ENCODE data around the gene RALGPS1.
A peak's percentile ranks its signal among the peaks of the same experiment; 100 is the strongest.

The RALGPS1 gene

DNA sequence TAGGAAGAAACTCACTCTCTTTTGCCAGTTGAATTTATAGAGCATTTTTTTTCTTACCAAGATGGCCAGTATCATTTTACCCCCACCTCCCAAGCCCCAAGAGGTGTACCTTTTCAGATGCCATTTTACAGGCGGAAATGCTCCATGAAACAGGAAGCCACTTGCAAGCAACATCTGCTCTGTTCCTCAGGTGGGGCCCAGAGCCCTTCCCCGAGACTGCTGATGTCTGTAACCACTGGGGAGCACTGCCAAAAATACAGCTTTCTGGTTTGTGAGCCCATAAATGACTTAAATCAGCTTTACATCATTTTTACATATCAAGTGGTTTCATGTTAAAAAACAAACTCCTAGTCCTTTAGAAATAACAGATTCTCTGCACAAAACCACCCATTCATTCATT lies 307.1 kb downstream of the RALGPS1 start:
- DNase-seq (ENCODE audit: low read depth in 2 of 2) = no peak
- TF ChIP-seq, protein P1, sequence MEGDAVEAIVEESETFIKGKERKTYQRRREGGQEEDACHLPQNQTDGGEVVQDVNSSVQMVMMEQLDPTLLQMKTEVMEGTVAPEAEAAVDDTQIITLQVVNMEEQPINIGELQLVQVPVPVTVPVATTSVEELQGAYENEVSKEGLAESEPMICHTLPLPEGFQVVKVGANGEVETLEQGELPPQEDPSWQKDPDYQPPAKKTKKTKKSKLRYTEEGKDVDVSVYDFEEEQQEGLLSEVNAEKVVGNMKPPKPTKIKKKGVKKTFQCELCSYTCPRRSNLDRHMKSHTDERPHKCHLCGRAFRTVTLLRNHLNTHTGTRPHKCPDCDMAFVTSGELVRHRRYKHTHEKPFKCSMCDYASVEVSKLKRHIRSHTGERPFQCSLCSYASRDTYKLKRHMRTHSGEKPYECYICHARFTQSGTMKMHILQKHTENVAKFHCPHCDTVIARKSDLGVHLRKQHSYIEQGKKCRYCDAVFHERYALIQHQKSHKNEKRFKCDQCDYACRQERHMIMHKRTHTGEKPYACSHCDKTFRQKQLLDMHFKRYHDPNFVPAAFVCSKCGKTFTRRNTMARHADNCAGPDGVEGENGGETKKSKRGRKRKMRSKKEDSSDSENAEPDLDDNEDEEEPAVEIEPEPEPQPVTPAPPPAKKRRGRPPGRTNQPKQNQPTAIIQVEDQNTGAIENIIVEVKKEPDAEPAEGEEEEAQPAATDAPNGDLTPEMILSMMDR (IDR thresholded peaks at IDR 0.05; ENCODE audit: low read depth, low read length) = no peak
- H3K4me3 ChIP-seq (replicated peaks in 1 of 2; ENCODE audit: low read depth in 2 of 2, low read length in 2 of 2) = no peak overlapping the region

DNA sequence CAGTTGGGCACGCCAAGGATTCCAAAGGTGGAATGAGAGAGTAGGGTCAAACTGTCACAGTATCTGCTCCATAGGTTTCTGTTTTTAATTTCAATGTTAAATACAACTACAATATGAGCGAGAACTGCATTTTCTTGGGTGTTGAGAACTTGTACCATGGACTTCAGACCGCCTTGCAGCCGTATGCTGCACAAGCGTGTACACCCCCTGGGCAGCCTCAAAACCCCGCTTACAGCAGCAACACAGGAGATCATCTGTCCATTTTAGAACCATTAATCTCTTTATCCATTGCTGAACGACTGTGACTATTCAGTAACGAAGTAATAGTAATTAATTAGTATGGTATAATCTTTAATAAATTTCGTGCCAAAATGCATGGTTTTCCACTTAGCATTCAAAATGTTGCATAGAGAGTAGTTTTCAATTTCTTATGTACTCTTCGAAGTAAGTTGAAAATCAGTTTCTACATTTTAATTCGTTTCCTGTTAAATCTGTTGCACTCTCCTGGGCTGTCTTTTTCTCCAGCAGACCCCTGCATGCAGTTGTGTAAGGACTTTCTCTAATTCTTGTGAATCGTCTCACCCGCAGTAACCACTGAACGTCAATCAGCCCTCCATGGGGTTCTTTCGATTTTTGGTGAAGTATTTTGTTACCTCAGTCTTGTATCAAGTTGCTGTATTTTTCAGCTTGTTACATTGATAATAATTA lies 308.0 kb downstream of the RALGPS1 start:
- no peak for DNase-seq (ENCODE audit: low read depth in 2 of 2)
- H3K4me3 ChIP-seq (replicated peaks in 1 of 2; ENCODE audit: low read depth in 2 of 2, low read length in 2 of 2) = no peak overlapping the region
- TF ChIP-seq, protein P1 (IDR thresholded peaks at IDR 0.05; ENCODE audit: low read depth, low read length) = no peak

DNA sequence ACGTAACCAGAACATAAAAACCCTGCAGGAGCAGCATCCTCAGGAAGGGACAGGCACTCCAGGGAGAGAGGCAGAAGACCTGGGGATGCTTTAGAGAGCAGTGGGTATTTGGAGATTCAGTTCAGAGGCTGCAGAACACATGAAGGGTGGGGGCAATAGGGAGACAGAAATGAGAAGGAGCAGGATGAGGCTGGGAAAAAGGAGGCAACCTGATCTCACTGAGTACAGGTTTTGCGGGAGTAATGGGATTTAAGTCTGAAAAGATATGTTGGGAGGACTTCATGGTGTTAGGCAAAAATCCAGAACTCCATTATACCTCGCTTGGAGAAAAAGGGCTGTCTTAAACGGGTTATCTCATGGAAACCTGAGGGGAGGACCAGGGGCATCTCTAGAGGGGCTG lies 308.7 kb downstream of the RALGPS1 start:
- H3K4me3 ChIP-seq (replicated peaks in 1 of 2; ENCODE audit: low read depth in 2 of 2, low read length in 2 of 2) = no peak overlapping the region
- no peak for DNase-seq (ENCODE audit: low read depth in 2 of 2)
- TF ChIP-seq, protein P1 (IDR thresholded peaks at IDR 0.05; ENCODE audit: low read depth, low read length) = no peak

DNA sequence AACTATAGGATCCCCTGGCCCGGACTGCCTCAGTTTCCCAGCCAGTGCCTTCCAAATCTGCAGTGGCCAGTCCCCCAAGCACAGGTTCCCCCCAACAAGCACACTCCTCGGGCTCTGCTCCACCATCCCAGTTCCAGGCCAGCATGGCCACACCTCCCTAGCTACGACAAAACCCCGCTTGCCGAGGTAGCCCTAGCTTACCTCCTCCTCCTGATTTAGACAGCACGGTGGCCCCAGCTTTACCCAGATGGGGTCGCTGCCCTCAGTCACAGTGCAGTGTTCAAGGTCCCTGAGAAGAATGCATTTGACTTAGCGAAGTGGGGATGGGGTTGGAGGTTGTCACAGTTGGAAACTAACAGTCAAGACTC lies 309.2 kb downstream of the RALGPS1 start:
- no peak for DNase-seq (ENCODE audit: low read depth in 2 of 2)
- TF ChIP-seq, protein P1 (IDR thresholded peaks at IDR 0.05; ENCODE audit: low read depth, low read length) = no peak
- H3K4me3 ChIP-seq (replicated peaks in 1 of 2; ENCODE audit: low read depth in 2 of 2, low read length in 2 of 2) = no peak overlapping the region

DNA sequence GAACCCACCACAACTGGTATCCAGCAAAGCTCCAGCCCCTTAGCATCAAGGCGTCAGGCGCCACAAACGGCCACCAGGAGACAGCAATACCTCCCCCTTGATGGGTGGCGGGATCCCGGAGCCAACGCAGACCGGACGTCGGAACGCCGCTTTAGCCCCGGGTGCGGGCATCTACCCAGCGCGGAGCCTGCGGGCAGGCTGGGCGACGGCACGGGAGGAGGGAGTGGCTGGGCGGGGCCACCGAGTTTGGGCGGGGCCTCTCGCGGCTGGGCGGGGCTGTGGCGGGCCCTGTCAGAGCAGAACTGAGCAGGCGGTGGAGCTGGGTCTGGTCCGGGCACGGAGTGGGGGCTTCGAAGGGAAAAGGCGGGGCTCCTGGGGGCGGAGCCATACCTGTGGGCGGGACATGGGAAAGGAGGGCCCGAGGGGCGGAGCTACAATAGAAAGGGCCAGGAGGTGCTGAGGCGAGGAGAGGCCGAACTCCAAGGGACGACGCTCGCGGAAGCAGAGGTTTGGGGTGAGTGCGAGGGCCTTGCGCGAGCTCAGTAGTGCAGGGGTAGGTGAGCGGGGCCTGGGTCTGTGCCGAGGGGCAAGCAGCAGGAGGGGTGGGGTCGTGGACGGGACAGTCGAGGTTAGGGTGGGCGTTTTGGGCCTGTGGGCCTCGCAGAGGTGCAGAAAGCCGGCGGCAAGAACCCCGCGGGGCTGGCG lies 309.7 kb downstream of the RALGPS1 start:
- peak overlapping the region; percentile 50 to 51 for H3K4me3 ChIP-seq (replicated peaks in 1 of 2; ENCODE audit: low read depth in 2 of 2, low read length in 2 of 2)
- TF ChIP-seq, protein P1 (IDR thresholded peaks at IDR 0.05; ENCODE audit: low read depth, low read length) = peak; percentile 22
- peak; percentile 59 to 82 for DNase-seq (ENCODE audit: low read depth in 2 of 2)

DNA sequence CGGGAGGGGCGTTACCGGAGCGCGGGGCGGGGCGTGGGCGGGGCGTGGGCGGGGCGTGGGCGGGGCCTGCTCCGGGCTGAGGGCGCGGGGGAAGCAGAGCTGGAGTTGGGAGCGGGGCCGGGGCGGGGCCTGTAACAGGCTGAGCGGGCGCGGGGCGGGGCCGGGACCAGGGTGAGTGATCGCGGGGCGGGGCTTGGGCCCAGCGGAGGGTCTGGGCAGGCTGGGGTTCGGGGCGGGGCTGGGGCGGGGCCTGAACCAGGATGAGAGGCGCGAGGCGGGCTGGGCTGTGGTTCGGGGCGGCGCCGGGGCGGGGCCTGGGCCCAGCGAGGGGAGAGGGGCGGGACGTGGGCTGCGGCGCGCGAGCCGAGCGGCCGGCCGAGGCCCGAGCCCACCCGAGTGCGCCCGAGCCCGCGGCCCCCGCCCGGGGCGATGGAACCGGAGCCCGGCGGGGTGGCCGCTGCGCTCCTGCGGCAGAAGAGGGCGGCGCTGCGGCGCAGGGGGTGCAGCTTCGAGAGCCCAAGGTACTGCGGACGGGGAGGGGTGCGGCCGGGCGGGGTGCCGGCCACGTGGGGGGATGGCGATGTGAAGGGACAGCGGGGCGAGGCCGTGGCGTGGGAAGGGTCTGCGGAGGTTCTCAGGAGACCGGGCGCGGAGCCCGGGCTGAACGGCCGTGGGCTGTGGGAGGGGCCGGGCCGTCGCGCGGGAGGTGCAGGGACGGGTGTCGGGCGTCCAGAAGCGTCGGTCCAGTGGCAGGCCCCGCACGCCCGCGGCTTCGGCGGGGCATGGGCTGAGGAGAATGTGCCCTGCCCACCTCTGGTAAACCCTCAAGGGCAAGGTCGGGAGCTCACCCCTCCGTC lies 310.5 kb downstream of the RALGPS1 start:
- TF ChIP-seq, protein P1 (IDR thresholded peaks at IDR 0.05; ENCODE audit: low read depth, low read length) = no peak
- H3K4me3 ChIP-seq (replicated peaks in 1 of 2; ENCODE audit: low read depth in 2 of 2, low read length in 2 of 2) = peak overlapping the region; percentile 50 to 56
- DNase-seq (ENCODE audit: low read depth in 2 of 2) = peak; percentile 85 to 93
